ENCODE measurements around the gene SACM1L.

SACM1L gene

DNA sequence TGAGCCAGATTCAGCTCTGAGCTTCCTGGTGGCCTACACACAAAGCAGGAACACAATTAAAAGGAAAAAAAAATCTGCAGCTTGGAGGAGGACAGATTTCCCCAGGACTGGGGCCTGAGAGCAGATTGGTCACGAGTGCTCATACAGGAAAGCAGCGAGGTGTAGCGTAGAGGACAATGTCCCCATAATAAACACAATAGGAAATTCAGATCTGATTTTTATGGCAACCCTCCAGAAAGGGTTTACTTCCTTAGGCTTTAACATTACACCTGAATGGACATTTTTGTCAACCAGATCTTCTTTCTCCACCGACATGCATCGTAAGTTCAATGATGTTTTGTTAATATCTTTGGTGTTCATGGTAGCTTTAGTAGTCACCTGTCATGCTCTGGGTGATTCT is 83.9 kb downstream of the SACM1L start:
- DNase-seq: no peak

DNA sequence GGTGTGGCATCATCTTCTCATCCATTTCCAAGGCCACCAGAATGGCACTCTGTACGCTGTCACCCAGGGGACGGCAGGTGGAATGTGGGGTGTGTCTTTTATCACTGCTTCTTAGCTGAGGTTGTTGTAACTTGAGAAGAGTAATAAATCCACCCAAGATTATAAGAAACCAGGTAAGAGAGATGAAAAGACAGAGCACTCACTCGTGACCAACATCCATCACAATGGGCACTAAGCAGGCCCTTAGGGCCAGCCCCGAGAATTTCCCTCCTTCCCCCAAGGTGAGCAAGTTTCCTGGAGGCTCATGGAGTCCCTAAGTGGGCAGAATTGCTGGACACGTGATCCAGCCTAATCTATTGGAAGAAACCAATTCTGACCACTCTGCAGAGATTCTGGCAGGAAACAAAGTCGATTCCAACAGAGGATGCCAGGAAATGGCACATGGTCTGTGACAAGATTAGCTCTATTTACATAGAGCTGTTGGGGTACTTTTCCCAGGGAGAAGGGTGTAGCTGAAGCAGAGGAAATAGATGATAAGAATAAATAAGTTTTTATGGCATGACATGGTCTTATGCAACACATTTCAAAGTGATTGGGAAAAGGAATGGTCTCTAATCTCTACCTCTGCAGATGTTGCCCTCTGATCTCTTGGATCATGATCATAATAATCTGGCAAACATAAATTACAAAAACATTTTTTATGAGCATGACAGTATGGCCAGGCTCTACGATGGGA is 84.7 kb downstream of the SACM1L start:
- no peak for DNase-seq

DNA sequence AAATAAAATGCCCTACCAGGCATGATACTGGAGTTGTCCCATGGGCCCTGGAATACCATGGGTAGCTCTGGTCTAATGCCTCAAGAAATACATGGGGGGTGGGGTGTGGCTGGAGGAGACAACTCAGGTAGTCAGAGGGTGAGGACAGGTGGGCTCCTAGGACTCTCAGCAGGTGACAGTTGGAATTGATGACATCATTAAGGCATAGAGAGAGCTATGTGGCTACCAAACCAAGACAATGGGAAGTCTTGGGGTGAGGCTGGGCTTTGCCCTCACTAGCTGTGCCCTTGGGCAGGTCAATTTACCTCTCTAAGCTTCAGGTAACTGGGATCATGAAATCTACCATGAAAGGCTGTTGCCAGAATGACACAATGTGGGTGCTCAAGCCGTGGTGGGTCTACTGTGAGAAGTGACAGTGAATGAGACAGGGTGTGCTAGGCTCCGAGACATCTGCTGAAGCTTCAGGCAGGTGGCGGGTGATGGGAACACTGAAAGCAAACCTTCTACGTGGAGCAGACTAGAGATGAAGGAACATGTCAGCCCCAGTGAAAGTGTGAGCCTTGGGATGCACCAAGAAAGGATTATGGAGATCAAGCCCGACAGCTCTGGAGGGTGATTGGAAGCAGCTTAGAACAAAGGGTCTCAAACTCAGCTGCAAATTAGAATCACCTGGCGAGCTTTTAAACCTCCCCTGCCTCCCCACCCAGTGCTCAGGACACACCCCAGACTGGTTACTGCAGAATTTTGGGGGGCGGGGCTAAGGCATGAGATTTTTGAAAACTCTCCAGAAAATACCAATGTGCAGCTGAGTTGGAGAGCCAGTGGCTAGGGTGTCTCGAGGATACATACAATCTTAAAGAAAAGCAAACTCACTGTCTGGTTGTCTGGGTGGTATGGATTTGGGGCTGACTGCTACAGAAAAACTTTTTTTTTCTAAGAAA is 85.7 kb downstream of the SACM1L start:
- DNase-seq: no peak

DNA sequence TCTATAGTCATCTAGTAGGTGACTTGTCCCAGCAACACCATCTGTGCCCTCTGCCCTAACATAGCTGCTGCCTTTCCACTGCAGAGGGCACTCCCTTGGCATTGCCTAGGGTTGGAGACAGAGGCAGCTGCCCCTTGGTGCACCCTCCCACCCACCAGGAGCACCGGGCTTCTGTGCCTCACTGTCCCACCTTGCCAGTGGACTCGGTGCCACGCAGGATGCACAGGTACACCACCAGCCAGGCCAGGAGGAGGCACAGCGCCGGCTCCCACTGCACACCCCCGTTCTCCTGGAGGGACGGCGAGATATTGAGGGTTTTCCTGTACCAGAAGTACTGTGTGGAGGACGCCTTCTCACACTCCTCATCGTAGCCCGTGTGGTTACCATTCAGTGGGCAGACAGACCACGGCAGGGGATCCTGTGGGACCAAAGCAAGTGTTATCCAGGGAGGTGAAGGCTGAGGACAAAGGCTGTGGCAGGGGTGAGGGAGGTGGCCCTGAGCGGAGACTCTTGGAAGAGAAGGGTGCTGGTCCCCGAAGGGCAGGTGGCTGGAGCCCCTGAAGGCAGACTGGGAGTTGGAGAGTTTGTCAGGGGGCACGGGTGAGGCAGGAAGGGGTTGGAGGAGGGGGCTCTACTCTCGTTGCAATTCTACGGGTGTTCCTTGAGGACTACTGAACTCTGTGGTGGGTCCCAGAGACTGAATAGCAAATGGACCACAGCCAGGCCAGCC is 86.5 kb downstream of the SACM1L start:
- no peak for DNase-seq

DNA sequence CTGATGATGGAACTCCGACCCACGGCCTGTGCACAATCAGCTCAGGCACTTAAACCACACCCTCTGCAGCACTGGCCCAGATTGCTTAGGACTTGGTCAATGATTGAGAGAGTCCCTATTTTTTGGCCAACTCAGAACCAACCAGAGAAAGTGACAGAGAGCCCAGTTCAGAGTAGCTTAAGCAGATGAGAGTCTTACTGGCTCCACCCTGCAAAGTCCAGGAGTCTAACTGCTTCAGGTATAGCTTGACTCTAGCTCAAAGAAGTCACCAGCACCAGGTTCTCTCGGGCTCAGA is 87.1 kb downstream of the SACM1L start:
- no peak for DNase-seq

DNA sequence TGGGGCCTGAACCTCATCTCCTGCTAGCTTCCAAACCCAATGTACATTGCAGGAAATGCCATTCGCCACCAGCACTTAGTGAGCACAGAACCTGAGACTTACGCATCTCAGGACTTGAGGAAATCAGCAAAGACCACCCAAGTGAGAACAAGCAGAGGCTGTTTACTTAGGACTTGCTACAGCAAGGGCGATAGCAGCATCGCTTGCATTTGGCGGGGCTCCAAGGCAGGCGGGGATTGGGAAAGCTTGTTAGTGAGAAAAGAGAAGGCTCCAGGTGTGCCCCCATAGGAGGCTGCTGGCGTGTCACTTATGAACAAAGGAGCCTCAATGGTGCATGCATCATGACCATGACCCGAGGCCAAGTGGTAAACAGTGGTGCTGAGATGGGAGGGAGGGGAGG is 87.4 kb downstream of the SACM1L start:
- DNase-seq: no peak

DNA sequence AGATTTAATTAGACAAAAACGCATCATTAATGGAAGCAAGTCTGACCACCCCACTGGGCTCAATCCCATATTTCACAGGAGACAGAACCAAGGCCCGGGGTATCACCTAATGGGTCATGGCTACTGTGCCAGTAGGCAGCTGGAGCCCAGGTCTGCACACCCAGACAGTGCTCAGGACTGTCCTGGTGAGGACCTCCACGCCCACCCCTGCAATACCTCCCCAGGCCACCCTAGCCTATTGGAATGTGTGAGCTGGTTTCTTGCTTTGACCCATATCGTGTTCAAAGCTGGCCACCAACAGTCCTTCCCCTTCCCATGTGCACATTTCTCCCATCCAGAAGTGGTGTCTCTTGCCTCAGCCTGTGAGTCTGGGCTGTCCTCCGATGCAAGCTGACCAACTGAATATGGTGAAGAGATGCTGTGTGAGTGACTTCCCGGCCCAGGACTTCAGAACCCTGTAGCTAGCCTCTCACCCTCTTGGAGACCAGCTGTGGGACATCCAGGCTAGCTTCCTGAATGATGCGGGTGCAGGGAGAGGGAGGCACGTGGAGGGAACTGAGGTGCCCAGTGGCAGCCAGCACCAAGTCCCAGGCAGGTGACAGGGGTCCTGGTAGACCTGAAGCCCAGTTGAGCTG is 88.0 kb downstream of the SACM1L start:
- DNase-seq: no peak

DNA sequence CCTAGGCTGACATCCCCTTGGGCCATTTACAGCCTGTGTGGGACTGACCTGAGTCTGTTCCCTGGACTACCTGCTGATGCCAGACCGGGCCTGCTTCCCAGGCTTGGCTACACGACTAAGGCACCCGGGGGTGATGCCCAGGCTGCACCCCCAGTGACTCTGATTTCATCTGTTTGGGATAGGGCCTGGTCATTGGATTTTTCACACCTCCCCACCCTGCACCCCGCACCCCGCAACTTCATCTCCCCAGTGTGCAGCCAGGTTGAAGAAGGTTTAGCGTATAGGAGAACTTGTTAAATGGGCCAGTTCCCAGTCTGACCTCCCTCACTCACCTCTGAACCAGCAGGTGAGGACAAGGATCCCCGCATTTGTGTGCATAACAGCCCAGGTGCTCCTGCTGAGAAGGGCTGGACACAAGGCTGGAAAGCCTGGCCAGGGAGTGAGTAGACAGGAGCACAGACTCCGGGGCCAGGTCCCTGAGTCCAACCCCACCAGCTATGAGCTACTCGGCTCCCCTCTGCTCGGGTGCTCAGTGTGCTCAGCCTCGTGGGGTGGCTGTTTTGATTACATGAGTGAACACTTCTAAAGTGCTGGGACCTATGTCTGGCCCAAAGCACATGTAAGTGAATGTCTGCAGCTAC is 88.7 kb downstream of the SACM1L start:
- no peak for DNase-seq

DNA sequence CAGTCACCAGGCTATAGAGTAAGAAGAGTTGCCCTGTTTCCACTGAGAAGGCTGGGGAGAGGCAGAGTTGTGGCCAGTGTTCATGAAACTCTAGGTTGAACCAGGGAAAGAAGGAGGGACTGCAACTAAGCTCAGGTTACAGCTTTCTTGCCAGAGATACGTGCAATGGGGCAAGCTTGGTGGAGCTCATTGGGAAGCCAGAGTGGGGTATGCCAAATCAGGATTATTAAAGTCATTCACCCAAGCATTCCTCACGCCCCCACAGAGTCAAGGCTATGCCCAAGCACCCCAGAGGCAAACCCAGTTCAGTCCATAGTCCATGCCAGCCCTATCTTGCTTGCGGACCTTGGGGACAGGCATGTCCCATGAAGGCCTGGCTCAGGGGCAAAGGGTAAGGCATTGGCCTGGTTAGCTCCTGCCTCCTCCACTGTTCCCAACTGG is 89.6 kb downstream of the SACM1L start:
- DNase-seq: no peak

DNA sequence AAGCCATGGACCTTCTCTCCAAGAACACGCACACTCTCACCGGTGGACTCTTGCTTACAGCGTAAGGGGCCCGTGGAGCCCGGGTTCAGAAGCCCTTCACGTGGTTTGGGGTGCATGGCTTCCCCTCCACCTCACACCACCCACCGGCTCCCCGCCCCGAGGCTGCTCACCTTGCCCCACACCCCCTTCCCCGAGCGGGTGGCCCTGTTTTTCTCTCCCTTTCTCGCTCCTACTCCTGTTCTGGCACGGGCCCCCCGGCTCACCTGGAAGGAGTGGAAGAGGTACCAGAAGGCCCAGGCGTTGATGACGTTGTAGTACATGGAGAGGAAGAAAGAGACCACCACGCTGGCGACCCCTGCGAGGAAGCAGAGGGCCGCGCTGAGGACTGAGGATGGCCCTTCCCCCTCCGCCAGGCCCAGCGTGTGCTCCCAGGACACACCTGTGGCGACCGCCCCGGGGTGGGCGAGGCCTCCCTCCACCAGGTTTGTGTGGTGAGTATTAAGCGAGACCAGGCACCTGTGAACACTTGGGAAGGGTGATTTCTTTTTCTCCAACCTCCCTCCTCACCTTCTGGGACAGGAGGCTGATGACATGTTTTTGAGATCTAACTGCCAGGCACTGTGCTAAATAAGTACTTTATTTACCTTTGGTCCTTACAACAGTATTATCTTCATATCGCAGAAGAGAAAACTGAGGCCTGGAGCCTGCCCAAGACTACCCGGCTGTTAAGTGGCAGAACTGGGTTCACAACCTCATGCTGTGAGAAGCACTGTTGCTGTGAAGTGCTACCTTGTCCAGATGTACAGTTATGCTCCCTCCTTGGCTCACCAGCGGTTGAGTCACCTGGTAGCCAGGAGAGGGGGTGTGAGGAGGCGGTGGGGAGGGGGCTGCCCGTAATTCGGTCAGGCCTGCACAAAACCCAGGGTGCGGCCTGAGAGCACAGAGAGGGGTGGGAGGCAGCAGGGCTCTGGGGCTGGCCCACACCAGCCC is 90.8 kb downstream of the SACM1L start:
- no peak for DNase-seq

DNA sequence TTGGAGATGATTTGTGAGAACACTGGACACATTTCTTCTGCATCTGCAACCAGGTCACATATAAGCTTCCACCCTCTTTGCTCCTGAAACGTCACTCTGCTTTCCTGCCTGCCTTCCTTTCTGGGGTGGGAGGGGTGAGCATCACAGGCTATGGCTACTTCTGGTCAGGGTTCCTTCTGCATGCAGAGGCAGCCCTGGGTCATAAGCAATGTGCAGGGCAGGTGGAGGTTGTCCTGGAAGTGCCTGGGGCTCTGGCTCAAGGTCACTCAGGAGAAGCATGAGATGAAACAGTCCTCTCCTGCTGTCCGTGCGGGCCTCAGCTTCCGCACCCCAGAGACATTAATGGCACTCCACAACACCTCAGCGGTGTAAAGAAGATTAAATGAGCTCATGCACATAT is 92.1 kb downstream of the SACM1L start:
- DNase-seq: no peak

DNA sequence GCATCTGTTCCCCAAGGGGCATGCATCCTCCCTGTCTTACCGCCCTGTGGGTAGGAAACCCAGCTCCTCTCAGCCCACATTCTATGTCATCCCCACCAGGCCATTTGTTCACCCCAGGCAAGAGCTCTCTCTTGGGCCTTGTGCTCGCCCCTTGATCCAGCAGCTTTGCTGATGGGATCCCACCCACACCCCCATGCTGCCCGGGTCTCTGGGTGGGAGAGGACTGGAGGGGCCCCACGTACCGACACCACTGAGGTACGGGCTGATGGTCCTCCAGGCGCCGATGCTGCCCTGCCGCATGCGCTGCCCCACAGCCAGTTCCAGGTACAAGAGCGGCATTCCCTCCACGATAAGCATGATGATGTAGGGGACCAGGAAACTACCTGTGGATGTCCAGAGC is 92.6 kb downstream of the SACM1L start:
- DNase-seq: no peak

DNA sequence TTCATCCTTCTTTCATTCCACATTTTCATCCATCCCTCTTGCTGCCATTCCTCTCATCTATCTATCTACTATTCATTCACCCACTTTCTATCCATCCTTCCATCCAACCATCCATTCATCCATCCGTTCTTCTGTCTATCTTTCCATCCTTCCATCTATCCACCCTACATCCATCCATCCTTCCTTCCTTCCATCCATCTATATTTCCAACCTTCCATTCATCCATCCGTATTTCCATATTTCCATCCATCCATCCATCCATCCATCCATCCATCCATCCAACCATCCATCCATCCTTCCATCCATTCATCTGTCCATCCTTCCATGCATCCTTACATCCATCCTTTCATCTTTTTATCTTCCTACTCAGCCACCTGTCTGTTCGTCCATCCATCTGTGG is 93.2 kb downstream of the SACM1L start:
- DNase-seq: no peak

DNA sequence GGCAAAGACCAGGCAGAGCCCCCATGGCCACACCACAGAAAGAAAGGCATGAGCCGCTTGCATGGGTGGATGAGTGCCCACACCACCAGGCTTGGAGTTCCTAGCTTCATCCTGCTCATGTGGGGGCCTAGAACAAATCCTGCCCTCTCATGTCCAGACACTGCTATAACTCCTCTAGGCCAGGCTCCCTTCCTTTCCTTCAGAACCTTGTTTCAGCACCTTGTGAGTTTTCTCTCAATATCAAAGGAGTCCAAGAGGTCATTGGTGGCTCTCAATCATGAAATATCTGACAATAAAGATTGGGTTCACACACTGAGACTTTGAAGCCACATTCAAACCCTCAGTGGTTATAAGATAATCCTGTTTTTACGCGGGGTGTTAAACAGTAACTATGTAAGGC is 94.5 kb downstream of the SACM1L start:
- no peak for DNase-seq

DNA sequence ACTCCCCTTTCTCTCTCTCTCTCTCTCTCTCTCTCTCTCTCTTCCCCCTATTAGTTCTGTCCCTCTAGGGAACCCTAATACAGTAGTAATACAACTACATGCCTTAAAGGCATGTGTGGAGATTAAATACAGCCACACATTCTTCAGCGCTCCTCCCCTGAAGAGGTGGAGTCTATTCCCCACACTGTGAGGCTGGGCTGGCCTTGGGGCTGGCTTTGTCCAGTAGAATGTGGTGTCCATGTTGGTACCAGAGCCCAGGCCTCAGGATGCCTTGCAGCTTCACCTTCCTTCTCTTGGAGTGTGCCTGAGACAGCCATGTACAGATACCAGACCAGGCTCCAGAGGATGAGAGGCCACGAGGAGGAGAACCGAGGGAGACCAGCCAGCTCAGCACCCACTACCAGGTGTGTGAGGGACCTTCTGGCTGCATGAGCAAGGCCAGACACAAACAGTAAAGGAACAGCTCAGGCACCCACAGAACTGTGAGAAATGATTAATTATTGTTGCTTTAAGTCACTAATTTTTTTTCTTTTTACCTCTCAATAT is 96.5 kb downstream of the SACM1L start:
- DNase-seq: no peak

DNA sequence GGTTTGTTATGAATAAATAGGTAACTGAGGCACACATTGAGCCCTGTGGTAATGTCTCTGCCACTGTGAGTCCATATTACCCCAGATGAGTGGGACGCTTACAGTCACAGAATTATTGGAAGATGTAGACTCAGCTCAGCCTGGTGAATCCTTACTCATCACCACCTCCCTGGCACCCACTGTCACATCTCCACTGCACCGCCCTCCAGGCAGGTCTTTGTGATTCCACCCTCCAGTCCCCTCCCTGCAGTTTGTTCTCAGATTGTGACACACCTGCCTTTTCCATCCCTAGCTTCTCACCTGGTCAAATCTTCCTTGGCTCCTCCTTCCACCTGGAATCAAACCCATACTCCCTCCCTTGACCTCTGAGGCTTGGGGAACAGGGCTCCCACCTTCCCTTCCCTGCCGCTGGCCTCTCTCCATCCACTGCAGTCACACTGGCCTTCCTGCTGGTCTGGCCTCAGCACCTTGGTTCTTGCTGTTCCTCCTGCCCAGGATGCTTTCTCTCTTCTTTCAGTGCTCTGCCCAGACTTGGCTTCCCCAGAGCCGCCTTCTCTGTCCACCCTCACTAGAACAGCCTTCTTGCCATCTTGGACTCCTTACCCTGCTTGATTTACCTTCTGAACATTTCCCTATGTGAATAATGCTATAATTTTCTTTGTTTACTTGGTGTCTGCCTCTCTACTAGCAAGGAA is 97.8 kb downstream of the SACM1L start:
- no peak for DNase-seq

DNA sequence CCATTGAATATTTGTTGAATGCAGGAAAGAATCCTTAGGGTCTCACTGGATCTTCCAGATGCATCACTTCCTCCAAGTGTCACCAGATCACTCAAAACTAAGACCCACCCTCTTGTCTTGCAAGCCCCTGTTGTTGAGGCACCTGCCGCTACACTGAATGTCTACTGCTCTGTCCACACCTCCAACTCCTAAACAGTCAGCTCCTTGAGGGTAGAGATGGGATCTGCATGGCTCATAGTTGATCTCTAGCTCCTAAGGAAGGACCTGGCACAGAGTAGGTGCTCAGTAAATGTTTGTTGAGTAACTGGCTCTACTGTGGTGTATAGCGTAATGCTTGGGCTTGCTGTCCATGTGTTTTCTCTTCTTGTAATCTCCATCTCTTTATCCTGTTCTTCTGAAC is 98.4 kb downstream of the SACM1L start:
- DNase-seq: no peak

DNA sequence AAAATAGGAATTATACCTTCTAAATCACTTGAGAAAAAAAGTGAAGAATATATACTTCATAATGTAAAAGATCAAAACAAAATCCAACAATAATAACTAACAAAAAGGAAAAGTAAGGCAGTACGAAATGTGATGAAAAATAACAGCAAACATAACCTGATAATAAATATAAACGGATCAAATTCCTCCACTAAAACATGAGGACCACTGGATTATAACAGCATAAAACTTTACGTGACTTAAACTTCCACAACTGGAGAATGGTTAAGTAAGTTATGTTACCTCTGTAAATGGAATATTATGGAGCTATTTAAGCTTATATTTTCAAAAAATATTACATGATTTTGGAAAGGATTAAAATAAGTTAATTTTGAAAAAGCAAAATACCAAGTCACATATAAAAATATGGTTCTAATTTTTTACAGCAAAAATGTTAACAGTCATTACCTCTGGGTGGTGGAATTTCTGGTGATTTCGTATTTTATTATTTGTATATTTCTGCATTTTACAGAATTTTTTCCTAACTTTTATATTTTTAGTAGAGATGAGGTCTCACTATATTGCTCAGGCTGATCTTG is 100.1 kb downstream of the SACM1L start:
- DNase-seq: no peak

DNA sequence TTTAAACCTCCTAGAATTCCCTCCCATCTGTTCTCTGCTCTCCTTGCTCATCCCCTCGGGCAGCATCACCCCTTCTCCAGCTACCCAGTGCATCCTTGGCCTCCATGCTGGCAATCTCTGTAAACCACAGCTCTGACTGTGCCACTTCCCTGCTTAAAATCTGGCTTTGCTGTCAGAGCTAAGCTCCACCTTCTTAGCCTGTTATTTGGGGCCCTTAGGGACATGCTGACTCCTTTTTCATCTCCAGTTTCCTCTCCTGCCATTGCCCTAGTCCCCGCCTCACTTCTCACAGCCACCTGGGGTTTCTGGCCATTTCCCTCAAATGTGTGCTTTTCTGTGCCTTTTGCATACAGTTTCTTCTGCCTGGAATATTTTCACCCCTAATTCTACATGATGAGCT is 101.4 kb downstream of the SACM1L start:
- DNase-seq: no peak

DNA sequence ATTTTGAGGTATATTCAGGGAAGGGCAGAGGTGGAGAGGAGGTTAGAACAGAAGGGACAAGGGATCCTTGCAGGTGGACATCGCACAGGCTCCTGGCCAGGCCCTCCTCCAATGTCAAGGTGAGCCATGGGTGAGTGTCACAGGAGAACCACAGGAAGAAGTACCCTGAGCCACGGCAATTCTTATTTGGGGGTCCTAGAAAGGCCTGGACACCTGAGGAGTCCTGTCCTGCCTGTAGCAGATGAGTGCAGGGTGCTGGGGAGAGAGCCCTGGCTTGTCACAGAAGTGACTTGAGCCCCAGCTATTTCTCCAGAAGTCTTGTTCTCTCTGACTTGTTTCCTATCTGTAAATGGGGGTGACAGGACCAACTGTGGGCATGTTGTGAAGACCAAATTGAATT is 102.8 kb downstream of the SACM1L start:
- no peak for DNase-seq

Measured in HCEC 1CT (cell line).